Upper lobe of left lung (tissue), 6 donors: ENCODE measurements around the gene EPB41L1. TPM values are rescaled to one million over a fixed set of nuclear protein-coding genes. Genes with fewer than 3 reads are reported as not detected.

Source experiments
- ATAC-seq, 2 donors: fragments of 200-7000 bp; cut with Tn5 transposase; one replicate each; pipeline ENCODE4 v1.9.1; 2022; ENCODE audit warnings: mild to moderate bottlenecking in 2 of 2, moderate library complexity in 2 of 2; ENCODE audit not compliant: low FRiP score in 2 of 2
- DNase-seq, 2 donors: peaks; one replicate each; pipeline ENCODE4 v3.0.0-alpha.2; 2019 to 2020
- H3K27ac ChIP-seq, 4 donors: fragments of 200-600 bp; sonication (generic); one replicate each; pipeline ENCODE4 v1.5.1; 2016 to 2019
- H3K27me3 ChIP-seq, 4 donors: fragments of 200-600 bp; sonication (generic); one replicate each; pipeline ENCODE4 v1.5.1; 2017 to 2019
- H3K36me3 ChIP-seq, 4 donors: fragments of 200-600 bp; sonication (generic); one replicate each; pipeline ENCODE4 v1.5.1; 2016 to 2019
- H3K4me1 ChIP-seq, 4 donors: fragments of 200-600 bp; sonication (generic); one replicate each; pipeline ENCODE4 v1.5.1; 2018 to 2019
- H3K4me3 ChIP-seq, 4 donors: fragments of 200-600 bp; sonication (generic); one replicate each; pipeline ENCODE4 v1.5.1; 2017 to 2019; ENCODE audit warnings: mild to moderate bottlenecking in 2 of 4, moderate library complexity in 1 of 4
- H3K9me3 ChIP-seq, 4 donors: fragments of 200-600 bp; sonication (generic); one replicate each; pipeline ENCODE4 v1.5.1; 2018 to 2019
- EP300 ChIP-seq, 4 donors: sonication (generic); formaldehyde crosslinking; IDR thresholded peaks; one replicate each; pipeline ENCODE4 v1.5.1; 2017; ENCODE audit warnings: antibody characterized with exemption in 4 of 4, control low read depth in 2 of 4
- POLR2A ChIP-seq, 4 donors: fragments of 450-650 bp; IDR thresholded peaks; one replicate each; pipeline ENCODE4 v1.5.1; 2016 to 2017; ENCODE audit warnings: antibody characterized with exemption in 4 of 4, mild to moderate bottlenecking in 2 of 4
- POLR2AphosphoS5 ChIP-seq, 2 donors: sonication (generic); formaldehyde crosslinking; IDR thresholded peaks; one replicate each; pipeline ENCODE4 v1.5.1; 2017; ENCODE audit warnings: antibody characterized with exemption in 2 of 2
- WGBS, 2 donors: methylation state at CpG; one replicate each; pipeline ENCODE4 v1.1.5; 2017 to 2018; 5-methylcytosine and 5-hydroxymethylcytosine counted together
- total RNA-seq, 6 donors: library from RNA; depleted of rRNA in 4 of 6; stranded (reverse); fragments of >200 nt in 4 of 6; gene quantifications; one replicate each; pipeline versions ENCODE4 v1.1.0 to v1.2.1, GENCODE V29; 2016 to 2021
- TF ChIP-seq, protein P1 (sequence below), 6 experiments: fragments of 450-650 bp in 4 of 6; fragments of 200-600 bp in 2 of 6; sonication (generic) in 2 of 6; IDR thresholded peaks; one replicate each; pipeline ENCODE4 v1.5.1; 2016 to 2019; ENCODE audit warnings: antibody characterized with exemption in 6 of 6
- donor health status: DM: no; HTN: no; CAD: no; lungs with moderate emphysema.
- donor health status: DM: no; HTN: yes; CAD: no; lungs with severe emphysema.

The EPB41L1 gene
- total RNA-seq, 6 donors from 2014 or later, result 56.6 to 104 (median 79.2) TPM

- TF ChIP-seq EP300 (IDR thresholded peaks at IDR 0.05), result no peak
- TF ChIP-seq POLR2A (IDR thresholded peaks at IDR 0.05), result no peak
- no peak for TF ChIP-seq POLR2AphosphoS5 (IDR thresholded peaks at IDR 0.05)
- TF ChIP-seq, protein P1, sequence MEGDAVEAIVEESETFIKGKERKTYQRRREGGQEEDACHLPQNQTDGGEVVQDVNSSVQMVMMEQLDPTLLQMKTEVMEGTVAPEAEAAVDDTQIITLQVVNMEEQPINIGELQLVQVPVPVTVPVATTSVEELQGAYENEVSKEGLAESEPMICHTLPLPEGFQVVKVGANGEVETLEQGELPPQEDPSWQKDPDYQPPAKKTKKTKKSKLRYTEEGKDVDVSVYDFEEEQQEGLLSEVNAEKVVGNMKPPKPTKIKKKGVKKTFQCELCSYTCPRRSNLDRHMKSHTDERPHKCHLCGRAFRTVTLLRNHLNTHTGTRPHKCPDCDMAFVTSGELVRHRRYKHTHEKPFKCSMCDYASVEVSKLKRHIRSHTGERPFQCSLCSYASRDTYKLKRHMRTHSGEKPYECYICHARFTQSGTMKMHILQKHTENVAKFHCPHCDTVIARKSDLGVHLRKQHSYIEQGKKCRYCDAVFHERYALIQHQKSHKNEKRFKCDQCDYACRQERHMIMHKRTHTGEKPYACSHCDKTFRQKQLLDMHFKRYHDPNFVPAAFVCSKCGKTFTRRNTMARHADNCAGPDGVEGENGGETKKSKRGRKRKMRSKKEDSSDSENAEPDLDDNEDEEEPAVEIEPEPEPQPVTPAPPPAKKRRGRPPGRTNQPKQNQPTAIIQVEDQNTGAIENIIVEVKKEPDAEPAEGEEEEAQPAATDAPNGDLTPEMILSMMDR (IDR thresholded peaks at IDR 0.05), result no peak
- Histone ChIP-seq H3K4me3 (no peak overlapping the region), H3K4me1 (peaks cover 0 to 42% (median 19%) of the 10 kb centered on the region in 4 donors), H3K9me3 (no peaks in the 10 kb centered on the region), H3K27me3 (no peaks in the 10 kb centered on the region), H3K36me3 (no peaks in the 10 kb centered on the region), H3K27ac (peak overlapping the region in 2 of 4 donors; percentile 30 to 67)
- ATAC-seq (peak in 1 of 2 donors; percentile 54), DNase-seq (no peak)
- WGBS, 2 donors, result 60 to 70% methylated on average over 9 to 13 of the region's 13 CpGs
Observed at GRCh38 chr20:36113566-36114250, 40.8 kb upstream of the EPB41L1 start.

- no peak overlapping the region for H3K4me3 ChIP-seq
- no peak overlapping the region for H3K27ac ChIP-seq
- H3K4me1 ChIP-seq, result peaks cover 0 to 42% (median 19%) of the 10 kb centered on the region in 4 donors
- H3K27me3 ChIP-seq, result no peaks in the 10 kb centered on the region
- H3K36me3 ChIP-seq, result no peaks in the 10 kb centered on the region
- DNase-seq (no peak), ATAC-seq (no peak)
- TF ChIP-seq, protein P1 (IDR thresholded peaks at IDR 0.05), result no peak
- TF ChIP-seq POLR2A (IDR thresholded peaks at IDR 0.05) (no peak), EP300 (IDR thresholded peaks at IDR 0.05) (no peak), POLR2AphosphoS5 (IDR thresholded peaks at IDR 0.05) (no peak)
- 90 to 91% methylated on average over 3 of the region's 3 CpGs for WGBS, 2 donors
- no peaks in the 10 kb centered on the region for H3K9me3 ChIP-seq
Observed at GRCh38 chr20:36114707-36115106, 39.8 kb upstream of the EPB41L1 start.

- Histone ChIP-seq H3K4me3 (no peak overlapping the region), H3K4me1 (peaks cover 0 to 37% (median 18%) of the 10 kb centered on the region in 4 donors), H3K27me3 (no peaks in the 10 kb centered on the region), H3K27ac (peak overlapping the region in 2 of 4 donors; percentile 6 to 23), H3K9me3 (no peaks in the 10 kb centered on the region), H3K36me3 (no peaks in the 10 kb centered on the region)
- ATAC-seq (no peak), DNase-seq (no peak)
- TF ChIP-seq, protein P1 (IDR thresholded peaks at IDR 0.05), result no peak
- TF ChIP-seq EP300 (IDR thresholded peaks at IDR 0.05), result no peak
Observed at GRCh38 chr20:36115925-36116324, 38.6 kb upstream of the EPB41L1 start.

DNA sequence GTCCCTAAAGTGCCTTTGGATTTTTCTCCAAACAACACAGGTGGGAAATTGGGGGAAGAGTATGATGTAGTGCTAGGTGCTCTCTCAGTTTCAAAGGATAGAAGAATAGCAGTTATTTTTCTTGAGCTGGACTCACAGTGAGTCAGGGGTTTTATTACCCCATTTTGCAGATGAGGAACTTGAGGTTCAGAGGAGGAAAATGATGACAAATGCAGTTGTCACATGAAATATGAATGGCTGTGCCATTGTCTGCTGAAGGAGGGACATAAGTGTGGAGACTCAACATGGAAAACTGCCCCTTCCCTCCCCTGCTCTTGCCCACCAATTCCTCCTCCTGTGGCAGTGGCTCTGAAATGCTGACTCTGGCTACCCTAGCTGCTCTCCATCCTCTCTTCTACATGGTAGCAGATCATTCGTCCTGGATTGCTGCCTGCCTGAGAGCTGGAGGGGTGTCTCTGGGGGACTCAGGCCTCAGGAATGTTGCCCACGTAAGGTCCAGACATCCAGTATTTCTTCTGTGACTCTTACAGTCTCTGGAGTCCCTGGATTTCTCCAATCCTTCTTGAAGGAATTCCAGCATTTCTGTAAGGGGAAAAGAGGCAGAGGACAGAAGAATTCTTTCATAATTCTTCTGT is 37.6 kb upstream of the EPB41L1 start:
- no peak for TF ChIP-seq POLR2AphosphoS5 (IDR thresholded peaks at IDR 0.05)
- no peak for TF ChIP-seq EP300 (IDR thresholded peaks at IDR 0.05)
- no peak for TF ChIP-seq POLR2A (IDR thresholded peaks at IDR 0.05)
- TF ChIP-seq, protein P1 (IDR thresholded peaks at IDR 0.05), result no peak
- DNase-seq (no peak), ATAC-seq (no peak)
- no peak overlapping the region for H3K4me3 ChIP-seq
- H3K27me3 ChIP-seq, result no peaks in the 10 kb centered on the region
- H3K9me3 ChIP-seq, result no peaks in the 10 kb centered on the region
- WGBS, 2 donors, result 69 to 96% methylated on average over 2 of the region's 2 CpGs
- H3K36me3 ChIP-seq, result no peaks in the 10 kb centered on the region
- H3K27ac ChIP-seq, result peak overlapping the region in 1 of 4 donors; percentile 23
- H3K4me1 ChIP-seq, result peaks cover 0 to 34% (median 17%) of the 10 kb centered on the region in 4 donors
